ENCODE measurements around the gene ITPR3. TPM values are rescaled to one million over a fixed set of nuclear protein-coding genes. Genes with fewer than 3 reads are reported as not detected.

Gene ITPR3
- total and polyA plus RNA-seq, 5 donors from 2014 or later, result 1.3 to 54.5 (median 2.2) TPM

- ATAC-seq (ENCODE audit: low read depth in 2 of 2) (no peak), DNase-seq (no peak)
- Histone ChIP-seq H3K27me3 (ENCODE audit: control insufficient read depth, insufficient read depth, low read length) (no peaks in the 10 kb centered on the region), H3K4me3 (ENCODE audit: low read depth, low read length) (no peak overlapping the region), H3K9me3 (ENCODE audit: control insufficient read depth in 2 of 2, low read length in 2 of 2) (no peaks in the 10 kb centered on the region), H3K27ac (ENCODE audit: insufficient read depth, low read length, poor library complexity, severe bottlenecking) (no peak overlapping the region), H3K36me3 (ENCODE audit: control insufficient read depth, insufficient read depth, low read length) (peaks cover 10% of the 10 kb centered on the region), H3K4me1 (ENCODE audit: control insufficient read depth, insufficient read depth, low read length, poor library complexity, severe bottlenecking) (peaks cover 22% of the 10 kb centered on the region)
- Mint-ChIP-seq H3K27ac (peak overlapping the region; percentile 7 to 70 (median 62)), H3K4me1 (peaks cover 5 to 45% (median 29%) of the 10 kb centered on the region in 4 donors), H3K4me3 (no peak overlapping the region), H3K27me3 (no peaks in the 10 kb centered on the region), H3K9me3 (no peaks in the 10 kb centered on the region), H3K36me3 (peaks cover 18% of the 10 kb centered on the region)
Observed at GRCh38 chr6:33708516-33709204, 87.5 kb downstream of the ITPR3 start.

GRCh38 chr6:33709605-33710295 is 88.6 kb downstream of the ITPR3 start:
- ATAC-seq (ENCODE audit: low read depth in 2 of 2) (no peak), DNase-seq (no peak)
- Histone ChIP-seq H3K27ac (ENCODE audit: insufficient read depth, low read length, poor library complexity, severe bottlenecking) (no peak overlapping the region), H3K27me3 (ENCODE audit: control insufficient read depth, insufficient read depth, low read length) (no peaks in the 10 kb centered on the region), H3K9me3 (ENCODE audit: control insufficient read depth in 2 of 2, low read length in 2 of 2) (no peaks in the 10 kb centered on the region), H3K36me3 (ENCODE audit: control insufficient read depth, insufficient read depth, low read length) (peaks cover 10% of the 10 kb centered on the region), H3K4me3 (ENCODE audit: low read depth, low read length) (no peak overlapping the region), H3K4me1 (ENCODE audit: control insufficient read depth, insufficient read depth, low read length, poor library complexity, severe bottlenecking) (peaks cover 22% of the 10 kb centered on the region)
- peak overlapping the region in 1 of 3 donors; percentile 99 for H3K27ac Mint-ChIP-seq
- H3K4me1 Mint-ChIP-seq, result peaks cover 5 to 45% (median 27%) of the 10 kb centered on the region in 4 donors
- H3K27me3 Mint-ChIP-seq, result no peaks in the 10 kb centered on the region
- H3K4me3 Mint-ChIP-seq, result peak overlapping the region; percentile 60 to 99 (median 86)
- H3K36me3 Mint-ChIP-seq, result peaks cover 15% of the 10 kb centered on the region
- H3K9me3 Mint-ChIP-seq, result no peaks in the 10 kb centered on the region

- Histone ChIP-seq H3K4me1 (ENCODE audit: control insufficient read depth, insufficient read depth, low read length, poor library complexity, severe bottlenecking) (peaks cover 22% of the 10 kb centered on the region), H3K4me3 (ENCODE audit: low read depth, low read length) (peak overlapping the region; percentile 85), H3K27me3 (ENCODE audit: control insufficient read depth, insufficient read depth, low read length) (no peaks in the 10 kb centered on the region), H3K9me3 (ENCODE audit: control insufficient read depth in 2 of 2, low read length in 2 of 2) (no peaks in the 10 kb centered on the region), H3K27ac (ENCODE audit: insufficient read depth, low read length, poor library complexity, severe bottlenecking) (peak overlapping the region; percentile 86), H3K36me3 (ENCODE audit: control insufficient read depth, insufficient read depth, low read length) (peaks cover 10% of the 10 kb centered on the region)
- peaks cover 15% of the 10 kb centered on the region for H3K36me3 Mint-ChIP-seq
- ATAC-seq (ENCODE audit: low read depth in 2 of 2) (no peak), DNase-seq (peak in 1 of 3 donors; percentile 34)
- peak overlapping the region; percentile 96 to 99 (median 99) for H3K27ac Mint-ChIP-seq
- H3K27me3 Mint-ChIP-seq, result no peaks in the 10 kb centered on the region
- H3K4me3 Mint-ChIP-seq, result peak overlapping the region; percentile 94 to 99 (median 99)
- H3K4me1 Mint-ChIP-seq, result peaks cover 5 to 45% (median 27%) of the 10 kb centered on the region in 4 donors
- no peaks in the 10 kb centered on the region for H3K9me3 Mint-ChIP-seq
Observed at GRCh38 chr6:33710296-33711121, 89.4 kb downstream of the ITPR3 start.

- H3K27me3 Mint-ChIP-seq, result no peaks in the 10 kb centered on the region
- H3K4me3 ChIP-seq (ENCODE audit: low read depth, low read length), result peak within 1 kb of the TSS; percentile 85
- peaks cover 12% of the 10 kb centered on the region for H3K36me3 Mint-ChIP-seq
- peaks cover 5 to 41% (median 27%) of the 10 kb centered on the region in 4 donors for H3K4me1 Mint-ChIP-seq
- H3K9me3 Mint-ChIP-seq, result no peaks in the 10 kb centered on the region
- peaks cover 22% of the 10 kb centered on the region for H3K4me1 ChIP-seq (ENCODE audit: control insufficient read depth, insufficient read depth, low read length, poor library complexity, severe bottlenecking)
- peak within 1 kb of the TSS; percentile 86 for H3K27ac ChIP-seq (ENCODE audit: insufficient read depth, low read length, poor library complexity, severe bottlenecking)
- ATAC-seq (ENCODE audit: low read depth in 2 of 2) (peak; percentile 91 to 94), DNase-seq (peak; percentile 96 to 98 (median 97))
- peaks cover 10% of the 10 kb centered on the region for H3K36me3 ChIP-seq (ENCODE audit: control insufficient read depth, insufficient read depth, low read length)
- peak within 1 kb of the TSS; percentile 94 to 99 (median 99) for H3K4me3 Mint-ChIP-seq
- H3K27me3 ChIP-seq (ENCODE audit: control insufficient read depth, insufficient read depth, low read length), result no peaks in the 10 kb centered on the region
- peak within 1 kb of the TSS; percentile 96 to 99 (median 99) for H3K27ac Mint-ChIP-seq
- no peaks in the 10 kb centered on the region for H3K9me3 ChIP-seq (ENCODE audit: control insufficient read depth in 2 of 2, low read length in 2 of 2)
Observed at GRCh38 chr6:33711140-33712129, 90.3 kb downstream of the ITPR3 start, which contains the start of gene UQCC2. Gene UQCC2, minus strand, starts transcription at chr6:33711700. Its CDS starts 14 bp downstream, at chr6:33711686.

- peak overlapping the region in 3 of 4 donors; percentile 34 to 81 (median 35) for H3K4me3 Mint-ChIP-seq
- peaks cover 10% of the 10 kb centered on the region for H3K36me3 Mint-ChIP-seq
- H3K4me1 Mint-ChIP-seq, result peaks cover 5 to 35% (median 22%) of the 10 kb centered on the region in 4 donors
- no peaks in the 10 kb centered on the region for H3K27me3 Mint-ChIP-seq
- no peak for ATAC-seq (ENCODE audit: low read depth in 2 of 2)
- Histone ChIP-seq H3K9me3 (ENCODE audit: control insufficient read depth in 2 of 2, low read length in 2 of 2) (no peaks in the 10 kb centered on the region), H3K4me3 (ENCODE audit: low read depth, low read length) (no peak overlapping the region), H3K27ac (ENCODE audit: insufficient read depth, low read length, poor library complexity, severe bottlenecking) (no peak overlapping the region), H3K4me1 (ENCODE audit: control insufficient read depth, insufficient read depth, low read length, poor library complexity, severe bottlenecking) (peaks cover 22% of the 10 kb centered on the region), H3K27me3 (ENCODE audit: control insufficient read depth, insufficient read depth, low read length) (no peaks in the 10 kb centered on the region), H3K36me3 (ENCODE audit: control insufficient read depth, insufficient read depth, low read length) (peaks cover 10% of the 10 kb centered on the region)
- H3K9me3 Mint-ChIP-seq, result no peaks in the 10 kb centered on the region
- no peak overlapping the region for H3K27ac Mint-ChIP-seq
- no peak for DNase-seq
Observed at GRCh38 chr6:33712914-33713313, 91.8 kb downstream of the ITPR3 start.

- Mint-ChIP-seq H3K27ac (no peak overlapping the region), H3K9me3 (no peaks in the 10 kb centered on the region), H3K4me1 (peaks cover 5 to 29% (median 19%) of the 10 kb centered on the region in 4 donors), H3K4me3 (no peak overlapping the region), H3K27me3 (no peaks in the 10 kb centered on the region), H3K36me3 (peaks cover 8% of the 10 kb centered on the region)
- no peak overlapping the region for H3K27ac ChIP-seq (ENCODE audit: insufficient read depth, low read length, poor library complexity, severe bottlenecking)
- no peak for ATAC-seq (ENCODE audit: low read depth in 2 of 2)
- no peak overlapping the region for H3K4me3 ChIP-seq (ENCODE audit: low read depth, low read length)
- peaks cover 22% of the 10 kb centered on the region for H3K4me1 ChIP-seq (ENCODE audit: control insufficient read depth, insufficient read depth, low read length, poor library complexity, severe bottlenecking)
- no peak for DNase-seq
- H3K9me3 ChIP-seq (ENCODE audit: control insufficient read depth in 2 of 2, low read length in 2 of 2), result no peaks in the 10 kb centered on the region
- peaks cover 8% of the 10 kb centered on the region for H3K36me3 ChIP-seq (ENCODE audit: control insufficient read depth, insufficient read depth, low read length)
- no peaks in the 10 kb centered on the region for H3K27me3 ChIP-seq (ENCODE audit: control insufficient read depth, insufficient read depth, low read length)
Observed at GRCh38 chr6:33713786-33714185, 92.7 kb downstream of the ITPR3 start.

All from CD4-positive, CD25-positive, alpha-beta regulatory T cell (primary cell).